NCI-H345 treated with DMSO at 0.1 percent for 48 hours (cell line): ENCODE results near the gene SLC4A4.

ENCODE experiments used
- DNase-seq: peaks from one replicate; lab custom pipeline; 2025; ENCODE audit not compliant: unreplicated experiment; lab: John Stamatoyannopoulos, UW

SLC4A4 gene

DNA sequence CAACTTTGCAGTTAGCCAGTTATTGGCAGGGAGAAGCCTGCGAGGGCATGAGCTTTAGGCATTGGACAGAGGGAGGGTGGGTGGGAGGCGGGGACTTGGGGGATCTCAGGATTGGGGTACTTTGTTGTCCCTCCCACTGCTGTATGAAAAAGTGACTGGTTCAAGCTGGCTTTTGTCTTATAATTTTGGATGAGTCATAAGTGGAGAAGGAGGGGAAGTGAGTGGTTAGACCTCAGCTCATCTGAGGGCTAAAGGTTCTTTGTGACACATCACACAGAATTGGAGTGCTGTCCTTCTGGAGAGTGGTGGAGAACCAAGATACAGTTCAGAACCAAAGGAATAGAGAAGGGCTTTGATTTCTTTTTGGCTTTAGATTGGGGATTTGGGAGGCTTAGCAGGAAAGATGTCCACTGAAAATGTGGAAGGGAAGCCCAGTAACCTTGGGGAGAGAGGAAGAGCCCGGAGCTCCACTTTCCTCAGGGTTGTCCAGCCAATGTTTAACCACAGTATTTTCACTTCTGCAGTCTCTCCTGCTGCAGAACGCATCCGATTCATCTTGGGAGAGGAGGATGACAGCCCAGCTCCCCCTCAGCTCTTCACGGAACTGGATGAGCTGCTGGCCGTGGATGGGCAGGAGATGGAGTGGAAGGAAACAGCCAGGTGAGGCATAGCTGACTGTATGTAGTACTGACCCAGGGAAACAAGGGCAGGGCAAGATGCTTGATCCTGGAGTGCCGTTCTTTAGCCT is at the start of gene SLC4A4:
TSS of gene SLC4A4 (plus strand) at position 175 of the 748 bp plus-strand sequence.
- no peak for DNase-seq

DNA sequence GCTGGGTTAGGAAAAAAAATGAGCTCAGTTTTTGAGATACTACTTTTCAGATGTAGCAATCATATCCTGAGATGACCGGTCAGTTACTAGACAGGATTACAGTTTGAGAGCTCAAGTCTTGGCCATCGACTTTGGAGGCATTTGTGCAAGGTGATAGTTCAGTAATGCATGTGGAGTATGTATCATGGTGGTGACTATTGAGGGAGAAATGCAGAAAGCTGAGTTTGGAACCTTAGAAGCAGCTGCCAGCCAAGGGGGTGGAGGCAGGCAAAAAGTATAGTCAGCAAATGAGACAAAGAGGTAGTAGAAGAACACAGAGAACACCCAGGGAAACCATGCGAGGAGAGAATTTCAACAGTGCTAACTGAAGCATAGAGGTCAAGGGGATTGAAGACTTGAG is 48.7 kb upstream of the SLC4A4 start:
- DNase-seq: no peak

DNA sequence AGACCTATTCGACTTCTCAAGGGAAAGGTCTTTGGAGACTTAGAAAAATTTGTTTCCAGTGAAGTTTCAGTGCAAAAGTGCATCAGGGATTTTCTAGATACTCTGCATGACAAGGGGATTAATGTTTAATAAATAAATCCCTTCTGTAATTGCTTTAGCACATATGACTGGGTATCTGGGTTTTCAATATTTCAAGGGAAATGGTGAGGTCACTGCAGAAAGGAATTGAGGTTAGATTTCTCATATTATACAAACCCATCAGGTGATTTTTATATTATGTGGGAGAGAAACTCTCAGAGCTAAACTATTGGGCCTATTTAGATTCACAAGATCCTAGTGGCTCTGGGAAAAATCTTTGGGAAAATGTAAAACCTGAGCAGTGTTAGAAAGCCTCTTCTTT is 48.3 kb upstream of the SLC4A4 start:
- DNase-seq: no peak

DNA sequence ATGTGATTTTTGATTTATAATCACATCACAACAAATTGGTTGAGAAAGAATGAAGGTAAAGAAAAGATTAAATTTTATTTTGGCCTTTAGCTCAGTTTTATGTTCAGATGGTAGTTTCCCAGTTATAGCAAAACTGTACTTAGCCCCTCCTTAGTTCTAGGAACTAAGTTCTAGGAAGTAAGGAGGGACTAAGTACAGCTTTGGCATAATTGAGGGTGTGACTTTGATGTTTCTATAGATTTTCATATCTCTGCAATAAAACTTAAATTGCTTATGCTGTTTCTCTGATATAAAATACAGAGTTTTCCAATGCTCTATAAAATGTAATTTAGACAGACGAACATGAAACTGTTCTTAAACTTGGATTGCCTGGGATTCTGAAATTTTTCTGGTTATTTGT is 46.6 kb upstream of the SLC4A4 start:
- no peak for DNase-seq

DNA sequence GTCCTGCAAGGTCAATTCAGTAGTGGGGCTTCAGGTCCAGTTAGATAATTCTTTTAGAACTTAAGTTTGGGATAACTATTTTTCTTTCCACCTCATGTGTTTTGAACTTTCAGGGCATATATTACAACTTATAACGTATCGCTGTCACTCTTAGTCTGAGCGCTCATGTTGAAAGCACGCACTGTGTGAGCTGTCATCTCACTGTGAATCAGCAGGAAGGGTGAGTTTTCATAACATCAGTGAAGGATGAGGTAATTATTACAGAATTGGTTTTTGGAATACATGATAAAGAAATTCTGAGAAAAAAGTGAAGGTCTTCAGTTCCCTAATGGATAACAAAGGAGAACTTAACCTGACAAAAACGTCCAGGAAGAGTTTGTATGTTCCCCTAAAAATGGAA is 45.1 kb upstream of the SLC4A4 start:
- DNase-seq: no peak

DNA sequence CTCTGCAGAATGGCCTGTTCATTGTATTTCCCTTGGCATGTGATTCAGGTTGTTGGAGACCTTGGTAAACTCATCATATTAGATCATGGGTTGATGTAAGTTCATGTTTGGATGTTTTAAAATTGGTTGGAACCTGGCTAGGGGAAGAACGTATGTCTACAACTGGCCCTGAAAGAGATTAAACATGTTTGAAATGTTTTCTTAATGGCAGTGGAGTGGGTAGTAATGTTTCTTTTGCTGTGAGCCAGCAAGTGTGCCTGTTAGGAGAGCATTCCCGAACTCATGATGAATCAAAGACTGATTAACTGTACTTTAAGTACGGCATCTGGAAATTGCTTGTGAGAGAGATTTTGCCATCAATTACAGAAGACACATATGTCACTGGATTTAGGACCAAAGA is 44.5 kb upstream of the SLC4A4 start:
- no peak for DNase-seq

DNA sequence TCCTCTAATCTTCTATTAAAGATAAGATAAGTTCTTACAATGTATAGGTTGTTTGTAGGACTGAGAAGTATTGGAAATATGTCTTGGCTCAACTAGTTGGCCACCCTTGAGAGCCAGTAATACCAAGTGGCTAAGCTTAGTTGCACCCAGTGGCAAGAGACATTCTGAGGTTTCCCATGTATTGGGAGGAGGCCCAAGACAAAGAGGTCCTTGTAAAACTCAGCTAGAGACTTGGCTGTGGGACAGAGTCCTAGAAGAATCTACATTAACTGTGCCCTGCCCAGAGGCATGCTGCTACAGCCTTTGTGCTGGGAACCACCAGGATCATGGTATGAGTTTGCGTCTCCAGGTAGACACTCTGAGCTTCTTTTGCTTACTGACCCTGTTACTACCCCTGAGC is 41.9 kb upstream of the SLC4A4 start:
- no peak for DNase-seq

DNA sequence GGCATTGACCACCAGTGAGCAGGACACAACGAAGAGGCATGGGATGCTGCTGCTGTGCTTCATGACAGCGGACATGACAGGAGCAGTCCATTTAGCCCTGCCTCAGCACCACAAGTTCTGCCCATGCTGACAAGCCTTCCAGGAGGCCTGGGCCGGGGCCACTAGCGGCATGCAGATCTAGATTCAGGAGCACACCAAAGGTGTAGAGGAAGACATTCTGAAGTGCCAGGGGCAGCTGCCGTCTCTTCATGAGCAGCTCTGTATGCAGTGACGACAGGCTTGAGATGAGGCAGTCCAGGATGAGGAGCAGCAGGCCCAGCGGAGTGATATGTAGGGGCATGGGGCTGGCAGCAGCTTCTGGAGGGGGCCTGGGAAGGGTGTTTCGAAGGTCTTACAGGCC is 38.5 kb upstream of the SLC4A4 start:
- DNase-seq: no peak

DNA sequence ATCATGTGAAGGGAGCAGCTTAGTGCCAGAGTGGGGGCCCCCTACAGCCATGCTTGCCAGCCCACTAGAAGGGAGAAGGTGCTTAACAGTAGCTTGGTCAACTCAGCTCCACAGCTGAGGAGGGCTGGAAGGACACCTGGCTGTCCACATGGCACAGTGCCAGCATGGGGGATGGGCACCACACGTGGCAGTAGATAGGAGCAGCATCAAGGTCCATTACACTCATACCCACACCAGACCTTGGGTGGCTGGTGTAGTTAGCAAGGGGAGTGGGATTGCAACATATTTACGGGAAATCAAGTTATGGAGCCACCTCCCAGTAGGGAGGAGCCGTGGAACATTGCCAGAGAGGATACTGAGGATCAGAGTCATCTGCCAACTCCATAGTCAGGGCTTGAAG is 37.9 kb upstream of the SLC4A4 start:
- no peak for DNase-seq

DNA sequence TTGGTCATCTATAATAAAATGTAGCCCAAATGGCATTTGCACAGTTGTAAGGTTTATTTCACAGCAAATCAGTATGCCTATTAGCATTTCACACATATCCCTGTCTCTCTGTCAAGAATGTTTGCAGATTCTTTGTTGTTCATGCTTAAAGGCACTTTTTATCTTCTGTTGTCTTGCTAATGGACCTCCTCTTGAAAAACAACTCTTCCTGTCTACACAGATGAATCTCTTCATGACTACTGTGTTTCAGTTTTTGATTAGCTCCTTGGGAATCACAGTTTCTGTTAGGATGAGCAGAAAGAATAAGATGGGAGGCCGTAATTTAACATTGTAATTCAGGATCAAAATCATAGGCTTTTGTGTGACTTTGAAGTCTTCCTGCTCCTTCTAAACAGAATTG is 35.5 kb upstream of the SLC4A4 start:
- no peak for DNase-seq

DNA sequence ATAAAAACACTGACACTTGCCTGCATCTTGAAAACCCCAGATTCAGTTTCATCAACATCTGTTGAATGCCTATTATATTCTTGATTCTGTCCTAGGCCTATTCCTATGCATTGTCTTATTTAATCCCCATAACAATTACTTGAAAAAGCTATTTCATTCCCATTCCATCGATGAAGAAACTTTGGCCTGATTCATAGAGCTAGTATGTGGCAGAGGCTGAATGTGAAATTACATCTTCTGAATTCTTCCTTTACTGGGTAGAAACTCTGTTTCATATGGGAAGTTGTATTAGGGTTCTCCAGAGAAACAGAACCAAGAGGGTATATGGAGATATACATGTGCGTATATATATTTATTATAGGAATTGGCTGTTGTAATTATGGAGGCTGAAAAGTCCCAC is 35.0 kb upstream of the SLC4A4 start:
- no peak for DNase-seq

DNA sequence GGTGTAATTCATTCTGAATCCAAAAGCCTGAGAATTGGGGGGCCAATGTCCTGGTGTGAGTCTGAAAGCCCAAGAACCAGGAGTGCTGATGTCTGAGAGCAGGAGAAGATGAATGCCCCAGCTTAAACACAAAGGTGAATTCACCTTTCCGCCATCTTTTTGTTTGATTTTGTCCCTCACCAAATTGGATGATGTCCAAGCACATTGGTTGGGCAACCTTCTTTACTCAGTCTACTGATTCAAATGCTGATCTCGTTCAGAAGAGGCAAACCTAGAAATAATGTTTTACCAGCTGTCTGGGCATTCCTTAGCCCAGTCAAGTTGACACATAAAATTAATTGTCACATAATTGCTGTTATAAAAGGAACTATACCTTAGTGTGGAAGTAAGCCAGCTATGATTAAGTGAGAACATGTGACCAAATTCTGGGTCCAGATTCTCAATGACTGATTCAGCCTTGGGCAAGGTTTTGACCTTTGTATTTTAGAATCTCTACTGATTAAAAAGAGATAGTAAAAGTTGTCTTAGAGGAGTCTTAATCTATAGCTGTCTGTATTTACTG is 34.5 kb upstream of the SLC4A4 start:
- no peak for DNase-seq

DNA sequence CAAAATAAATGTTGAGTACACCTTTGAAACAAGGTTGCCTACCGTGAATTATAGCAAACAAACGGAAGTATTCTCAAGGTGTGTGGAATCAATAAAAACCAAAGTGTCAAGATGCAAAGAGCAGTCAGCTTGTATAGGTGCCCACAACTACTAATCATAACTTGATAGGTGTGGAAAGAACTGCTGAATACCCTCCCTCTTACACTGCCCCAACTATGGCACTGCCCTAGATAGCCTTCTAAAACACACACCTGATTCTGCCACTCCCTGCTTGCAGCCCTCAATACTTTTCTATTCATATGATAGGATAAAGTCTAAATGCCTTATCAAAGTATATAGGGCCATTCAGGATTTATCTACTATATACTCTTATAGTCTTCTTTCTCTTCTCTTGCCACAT is 31.1 kb upstream of the SLC4A4 start:
- no peak for DNase-seq

DNA sequence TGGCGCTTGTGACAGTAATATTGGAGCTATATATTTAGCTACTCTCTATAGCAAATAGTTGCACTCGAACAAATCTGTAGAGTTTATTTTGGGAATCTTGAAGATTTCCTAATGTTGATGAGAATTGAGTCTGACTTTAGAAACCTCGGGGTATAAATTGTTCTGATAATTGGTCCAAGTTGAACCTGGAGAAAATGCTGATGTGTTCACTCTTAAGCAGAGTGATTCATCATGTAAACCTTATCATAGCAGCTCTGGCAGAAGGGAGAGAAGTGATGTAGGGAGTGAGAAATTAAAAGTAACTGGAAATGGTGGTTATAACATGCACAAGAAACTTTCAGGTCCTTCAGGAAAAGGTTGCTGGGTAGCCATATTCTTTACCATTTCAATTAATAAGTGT is 16.4 kb upstream of the SLC4A4 start:
- DNase-seq: no peak

DNA sequence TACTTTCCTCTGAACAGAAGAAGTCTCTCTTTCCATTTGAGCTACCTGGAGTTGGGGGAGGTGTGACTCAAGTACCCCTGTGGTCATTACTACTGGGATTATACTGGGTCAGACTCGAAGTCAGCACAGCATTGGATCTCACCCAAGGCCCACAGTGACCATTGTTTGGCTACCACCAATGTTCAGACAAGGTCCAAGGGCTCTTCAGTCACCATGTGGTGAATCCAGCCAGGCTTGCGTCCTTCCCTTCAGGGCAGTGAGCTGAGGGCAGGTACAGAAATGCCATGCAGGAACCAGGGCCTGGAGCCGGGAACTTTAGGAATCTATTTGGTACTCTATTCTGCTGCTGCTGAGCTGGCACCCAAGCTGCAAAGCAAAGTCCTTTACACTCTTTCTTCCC is 5.5 kb upstream of the SLC4A4 start:
- no peak for DNase-seq

DNA sequence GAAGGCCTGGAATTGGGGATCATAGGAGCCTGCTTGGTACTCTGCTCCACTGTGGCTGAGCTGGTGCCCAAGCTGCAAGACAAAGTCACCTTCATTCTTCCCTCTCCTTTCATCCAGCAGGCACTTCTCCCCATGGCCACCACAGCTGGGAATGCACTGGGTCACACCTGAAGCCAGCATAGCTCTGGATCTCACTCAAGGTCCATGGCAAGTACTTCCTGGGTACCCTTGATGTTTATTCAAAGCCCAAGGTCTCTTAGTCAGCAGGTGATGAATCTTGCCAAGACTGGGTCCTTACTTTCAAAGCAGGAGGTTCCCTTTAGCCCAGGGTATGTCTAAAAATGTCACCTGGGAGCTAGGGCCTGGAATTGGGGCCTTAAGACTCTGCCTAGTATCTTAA is 4.9 kb upstream of the SLC4A4 start:
- no peak for DNase-seq

DNA sequence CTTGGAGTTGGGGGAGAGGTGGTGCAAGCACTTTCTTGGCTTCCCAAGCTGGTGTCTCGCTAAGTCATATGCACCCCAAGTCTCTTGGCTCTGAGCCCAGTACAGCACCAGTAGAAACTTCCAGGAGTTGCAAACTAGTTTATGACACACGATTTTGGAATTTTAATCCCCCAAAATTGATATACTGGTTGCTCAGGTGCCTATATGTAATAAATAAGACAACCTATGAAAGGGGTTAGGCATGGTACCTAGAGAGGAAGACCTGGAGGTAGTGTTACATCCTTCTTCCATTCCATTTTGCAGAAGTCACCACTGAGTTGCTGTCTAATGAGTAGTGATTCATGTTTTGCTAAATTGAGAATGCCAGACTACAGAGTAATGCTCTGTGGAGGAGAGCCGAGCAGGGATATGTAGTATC is 4.3 kb upstream of the SLC4A4 start:
- DNase-seq: no peak

DNA sequence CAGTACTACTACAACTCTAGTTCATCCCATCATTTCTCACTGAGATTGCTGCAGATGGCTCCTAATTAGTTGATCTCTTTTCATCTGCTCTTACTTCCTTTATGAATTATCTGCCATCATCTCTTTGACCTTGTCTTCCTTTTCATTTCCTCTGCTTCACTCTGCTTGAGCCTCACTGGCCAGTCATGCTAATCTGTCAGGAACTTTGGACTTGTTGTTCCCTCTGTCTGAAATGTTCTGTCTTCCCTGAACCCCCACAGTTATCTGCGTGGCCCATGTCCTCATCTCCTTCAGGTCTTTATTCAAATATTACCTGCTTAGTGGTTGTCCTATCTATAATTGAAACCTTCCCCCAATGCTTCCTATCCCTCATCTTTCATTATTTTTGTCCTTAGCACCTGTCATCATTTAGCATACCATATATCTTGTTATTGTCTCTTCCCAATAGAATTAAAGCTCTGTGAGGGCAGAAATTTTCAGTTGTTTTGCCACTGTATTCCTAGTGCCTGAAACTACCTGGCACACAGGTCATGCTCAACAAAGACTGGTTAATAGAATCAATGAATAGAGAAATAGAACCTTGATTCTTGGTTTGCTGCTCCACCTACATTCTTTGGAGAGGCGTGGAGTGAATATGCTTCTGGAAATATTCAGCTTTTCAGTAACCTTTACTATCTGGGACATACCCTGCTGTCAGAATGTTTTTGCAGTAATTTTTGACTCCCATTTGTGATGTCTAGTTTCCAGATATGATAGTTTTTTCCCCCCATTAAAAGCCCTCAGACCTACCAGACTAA is 5.0 kb downstream of the SLC4A4 start:
- DNase-seq: no peak

DNA sequence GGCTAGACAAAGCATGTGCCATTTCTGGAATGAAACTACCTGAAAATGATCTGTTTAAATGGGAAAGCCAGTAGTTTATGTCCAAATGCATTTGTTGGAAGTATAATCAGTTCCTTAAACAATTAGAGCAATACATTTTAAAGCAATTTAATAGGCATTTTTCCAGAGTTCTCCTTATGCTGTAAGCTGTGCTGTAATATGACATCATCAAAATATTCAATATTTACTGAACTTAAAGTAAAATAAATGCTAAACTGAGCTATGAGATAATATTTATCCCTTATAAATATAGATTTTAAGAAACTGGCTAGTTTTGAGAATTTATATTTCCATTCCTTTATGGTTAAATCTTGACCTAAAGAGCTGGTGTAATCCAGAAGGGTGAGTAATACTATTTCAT is 7.9 kb downstream of the SLC4A4 start:
- no peak for DNase-seq

DNA sequence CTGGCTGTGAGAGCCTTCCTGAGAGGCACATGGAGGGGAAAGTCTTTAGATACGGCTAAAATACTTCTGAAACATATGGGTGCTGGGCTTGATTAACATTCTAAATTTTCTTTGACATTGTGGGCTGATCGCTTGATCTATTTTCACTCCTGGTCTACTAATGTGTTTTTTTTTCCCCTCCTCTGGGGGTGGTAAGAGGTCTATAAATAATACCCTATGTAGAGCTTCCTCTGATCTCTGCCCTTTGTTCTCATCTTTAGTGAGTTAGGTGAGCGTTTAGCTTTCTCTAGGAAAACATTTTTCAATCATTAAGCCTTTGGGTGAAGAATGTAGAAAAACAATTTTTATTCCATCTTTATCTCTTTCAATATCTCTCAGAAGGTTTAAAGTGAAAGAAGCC is 9.8 kb downstream of the SLC4A4 start:
- DNase-seq: no peak

DNA sequence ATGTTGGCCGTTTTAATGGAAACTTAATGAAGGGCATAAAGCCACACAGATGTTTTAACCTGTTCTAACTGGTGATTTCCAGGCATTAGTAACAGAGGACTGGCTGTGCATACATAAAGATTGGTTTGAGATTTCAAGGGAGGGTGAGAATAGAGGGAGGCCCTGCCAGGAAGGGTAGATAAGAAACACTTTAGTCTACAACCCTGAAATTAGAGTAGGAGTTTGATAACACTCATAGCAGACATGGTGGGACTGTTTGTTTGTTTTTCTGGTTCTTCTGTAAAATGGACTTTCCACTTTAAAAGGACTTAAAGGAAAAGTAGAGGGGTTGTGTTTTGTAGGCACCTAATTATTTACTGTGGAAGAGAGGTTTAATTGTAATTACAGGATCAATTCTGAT is 16.2 kb downstream of the SLC4A4 start:
- DNase-seq: no peak

DNA sequence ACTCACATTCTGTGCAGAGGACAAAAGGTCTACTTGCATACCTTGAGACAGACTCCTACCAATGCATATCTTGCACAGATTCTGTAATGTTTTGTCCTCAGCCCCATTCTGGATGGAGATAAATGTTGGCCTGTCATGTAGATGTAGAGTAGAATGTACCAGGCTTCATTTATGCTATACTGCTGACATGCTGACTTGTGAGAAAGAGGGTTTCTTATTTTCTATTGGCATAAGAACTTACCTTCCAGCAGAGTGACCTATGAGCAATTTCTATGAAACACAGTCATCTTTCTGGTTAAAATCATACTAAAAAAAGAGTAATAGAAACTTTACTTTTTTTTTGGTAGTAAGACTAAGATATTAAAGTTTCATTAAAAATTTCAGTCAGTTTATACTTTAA is 17.2 kb downstream of the SLC4A4 start:
- no peak for DNase-seq
